GM18861 (cell line): Measurements from ENCODE around the gene DNMT3B.
"Not testable (repeated sequence)": the region's sequence is repeated elsewhere in the genome, so short reads cannot be mapped to it uniquely, and the experiment has no call there.

ENCODE experiments used
- ATAC-seq: cut with Tn5 transposase; IDR thresholded peaks from one replicate; pipeline ENCODE4 v1.9.1; 2021; ENCODE audit not compliant: unreplicated experiment

Gene DNMT3B

DNA sequence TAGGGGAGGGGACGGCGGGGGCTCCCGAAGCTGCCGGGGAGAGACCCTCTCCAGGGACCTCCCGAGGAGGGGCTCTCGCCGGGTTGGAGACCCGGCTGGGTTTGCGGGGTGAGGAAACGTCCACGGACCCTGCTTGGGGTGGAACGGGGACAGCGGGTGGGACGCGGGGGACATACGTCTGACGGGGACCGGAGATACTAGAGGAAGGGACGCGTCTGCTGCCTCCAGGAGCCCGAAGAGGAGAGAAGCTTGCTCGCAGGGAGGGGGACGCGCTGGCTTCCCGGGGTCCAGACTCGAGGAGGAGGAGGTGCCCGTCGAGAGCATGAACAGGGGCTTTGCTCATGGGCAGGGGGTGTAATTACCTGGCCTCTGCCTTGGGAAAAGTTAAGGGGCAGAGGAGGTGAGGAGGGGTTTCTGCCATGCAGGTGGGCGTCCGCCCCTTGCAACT, 593 bp downstream of the DNMT3B start:
- ATAC-seq, result no peak

DNA sequence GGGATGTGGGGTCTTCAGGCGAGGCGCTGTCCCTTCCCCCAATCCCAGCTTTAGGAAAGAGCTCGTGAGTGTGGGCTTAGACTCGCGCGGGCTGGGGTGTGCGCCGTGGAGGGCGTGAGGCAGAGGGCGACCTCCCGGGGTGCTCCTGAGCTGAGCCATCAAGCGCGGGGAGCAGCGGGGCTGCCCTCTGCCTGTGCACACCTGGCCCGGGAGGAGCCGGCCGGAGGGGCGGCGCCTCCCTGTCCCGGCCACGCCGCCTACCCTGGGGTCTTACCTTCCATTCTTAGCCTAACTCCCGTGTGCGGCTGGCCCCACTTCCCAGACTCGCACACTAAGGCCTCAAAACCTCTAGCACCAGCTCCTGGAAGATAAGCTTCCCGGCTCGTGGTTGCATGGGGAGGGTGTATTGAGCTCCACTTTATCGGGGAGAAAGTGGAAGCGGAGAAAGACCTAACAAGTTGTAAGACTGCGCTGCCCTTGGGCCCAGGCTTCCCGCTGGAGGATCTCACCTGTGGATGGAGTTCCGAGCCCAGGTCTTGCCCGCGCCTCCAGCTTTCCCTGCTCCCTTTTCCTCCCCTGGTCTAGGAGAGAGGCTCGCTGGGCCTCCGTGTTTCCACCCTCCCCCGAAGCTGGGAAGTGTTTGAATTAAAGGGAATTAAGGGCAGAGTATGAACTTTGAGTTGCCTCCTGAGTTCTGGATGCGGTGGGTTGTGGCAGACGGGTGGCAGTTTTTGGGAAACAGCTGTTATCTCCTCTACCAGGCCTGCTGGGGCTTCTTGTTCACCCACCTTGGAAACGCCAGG, 1.2 kb downstream of the DNMT3B start:
- ATAC-seq, result no peak

DNA sequence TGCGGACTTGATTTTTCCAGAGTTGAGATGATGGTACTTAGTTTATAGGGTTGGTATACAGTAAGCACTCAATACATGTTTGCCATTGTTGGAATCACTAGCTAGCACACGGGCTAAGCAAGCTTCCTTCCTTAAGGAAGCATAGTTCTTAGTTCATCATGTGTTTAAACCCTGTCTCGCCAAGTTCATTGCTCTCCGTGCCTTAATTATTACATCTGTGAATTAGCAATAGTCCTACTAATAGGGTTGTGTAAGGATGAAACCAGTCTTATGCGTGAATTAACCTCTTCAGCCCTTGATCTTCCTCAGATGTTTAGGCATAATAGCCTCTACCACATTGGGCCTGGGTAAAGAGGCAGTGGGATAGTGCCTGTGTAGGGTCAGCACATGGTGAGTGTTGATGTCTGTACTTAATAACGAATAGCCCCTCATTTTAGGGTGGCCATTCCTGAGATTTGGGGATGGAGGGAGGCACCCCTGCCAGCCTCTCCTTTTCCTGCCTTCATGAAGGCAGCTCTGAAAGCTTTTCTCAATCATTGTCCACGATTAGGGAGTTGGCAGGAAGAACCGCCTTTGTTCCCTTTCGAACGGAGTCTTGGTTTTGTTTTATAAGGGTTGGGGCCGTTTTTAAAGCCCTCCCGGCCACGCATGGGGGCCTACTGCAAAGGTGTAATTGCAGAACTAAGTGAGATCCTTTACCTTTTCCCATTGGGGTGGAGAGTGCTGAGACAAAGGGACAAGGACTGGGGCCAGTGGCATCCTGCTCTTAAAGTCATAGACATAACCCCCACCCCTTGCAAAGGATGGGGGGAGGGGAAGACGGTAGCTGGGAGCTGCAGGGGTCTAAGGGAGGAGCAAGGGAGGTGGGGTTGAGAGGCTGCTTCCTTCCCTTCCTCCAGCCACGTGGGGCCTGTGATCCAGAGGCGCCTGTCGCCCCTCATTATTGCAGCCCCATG, 2.1 kb downstream of the DNMT3B start:
- ATAC-seq, result no peak

DNA sequence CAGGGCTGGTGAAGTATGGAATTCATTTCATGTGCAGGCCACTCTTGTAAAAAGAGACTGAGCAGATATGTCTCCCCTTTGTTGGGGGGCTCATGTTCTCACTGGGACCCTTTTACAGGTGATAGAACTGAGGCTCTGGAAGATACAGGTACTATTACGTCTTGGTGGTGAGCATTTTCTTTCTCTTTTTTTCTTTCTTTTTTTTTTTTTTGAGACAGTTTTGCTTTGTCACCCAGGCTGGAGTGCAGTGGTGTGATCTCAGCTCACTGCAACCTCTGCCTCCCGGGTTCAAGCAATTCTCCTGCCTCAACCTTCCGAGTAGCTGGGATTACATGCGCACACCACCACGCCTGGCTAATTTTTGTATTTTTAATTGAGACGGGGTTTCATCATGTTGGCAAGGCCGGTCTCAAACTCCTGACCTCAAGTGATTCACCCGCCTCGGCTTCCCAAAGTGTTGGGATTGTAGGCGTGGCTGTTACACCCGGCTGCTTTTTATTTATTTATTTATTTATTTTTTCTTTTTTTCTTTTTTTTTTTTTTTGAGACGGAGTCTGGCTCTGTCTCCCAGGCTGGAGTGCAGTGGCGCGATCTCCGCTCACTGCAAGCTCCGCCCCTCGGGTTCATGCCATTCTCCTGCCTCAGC, 3.2 kb downstream of the DNMT3B start:
- not testable (repeated sequence) for ATAC-seq

DNA sequence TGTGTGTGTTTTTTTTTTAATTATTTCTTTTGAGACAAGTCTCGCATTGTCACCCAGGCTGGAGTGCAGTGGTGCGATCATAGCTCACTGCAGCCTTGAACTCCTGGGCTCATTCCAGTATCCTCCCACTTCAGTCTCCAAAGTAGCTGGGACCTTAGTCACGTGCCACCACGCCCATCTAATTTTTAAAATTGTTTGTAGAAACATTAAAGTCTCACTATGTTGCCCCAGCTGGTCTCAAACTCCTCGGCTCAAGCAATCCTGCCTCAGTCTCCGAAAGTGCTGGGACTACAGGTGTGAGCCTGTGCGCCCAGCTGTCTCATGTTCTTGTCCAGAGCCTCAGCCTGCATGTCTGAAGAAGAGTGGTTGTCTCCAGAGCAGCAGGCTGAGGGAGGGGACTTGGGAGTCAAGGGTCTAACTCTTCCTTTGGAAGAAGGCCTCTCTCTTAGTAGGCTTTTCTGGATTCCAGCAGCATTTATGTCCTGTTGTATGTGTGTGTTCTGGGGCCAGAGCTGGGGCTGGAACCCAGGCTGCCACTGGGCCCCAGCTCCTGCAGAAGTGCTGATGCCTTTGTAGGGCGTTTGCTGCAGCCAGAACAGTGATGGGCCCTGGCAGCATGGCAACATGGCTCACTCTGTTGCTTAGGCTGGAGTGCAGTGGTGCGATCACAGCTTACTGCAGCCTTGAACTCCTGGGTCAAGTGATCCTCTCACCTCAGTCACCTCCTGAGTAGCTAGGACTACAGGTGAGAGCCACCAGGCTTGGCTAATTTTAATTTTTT, 5.4 kb downstream of the DNMT3B start:
- no peak for ATAC-seq

DNA sequence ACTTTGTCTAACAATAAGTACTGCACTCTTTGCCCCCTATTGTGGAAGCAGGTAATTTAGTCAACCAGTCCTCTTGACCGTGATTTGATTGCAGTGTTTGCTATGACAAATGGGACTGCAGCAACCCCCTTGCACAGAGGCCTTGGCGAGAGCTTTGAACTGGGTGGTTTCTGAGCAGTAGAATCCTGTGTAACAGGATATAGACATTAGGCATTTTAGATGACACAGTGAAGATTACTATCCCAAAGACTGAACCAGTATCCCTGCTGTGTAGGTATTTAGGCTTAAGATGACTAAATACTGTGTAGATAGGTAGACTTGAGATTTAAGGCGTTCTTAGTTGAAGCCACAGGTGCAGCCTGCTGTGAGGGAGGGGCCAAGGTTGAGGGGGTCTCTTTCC, 9.9 kb downstream of the DNMT3B start:
- no peak for ATAC-seq

DNA sequence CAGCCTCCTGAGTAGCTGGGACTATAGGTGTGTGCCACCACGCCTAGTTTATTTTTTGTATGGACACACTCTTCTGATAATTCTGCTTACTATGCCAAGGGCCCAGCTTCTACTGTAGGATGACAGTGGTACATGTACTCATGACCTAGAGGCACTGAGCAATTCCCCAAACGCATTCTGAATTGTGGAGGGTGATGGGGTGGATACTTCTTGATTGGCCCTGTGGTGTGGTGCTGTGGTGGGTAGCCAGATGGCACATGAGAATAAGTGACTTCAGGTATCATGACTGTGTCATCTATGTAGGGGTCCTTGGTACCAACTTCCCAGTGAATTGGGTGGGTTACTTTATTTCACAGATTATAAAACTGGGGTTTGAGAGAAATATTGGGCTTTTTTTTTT, 11.0 kb downstream of the DNMT3B start:
- no peak for ATAC-seq

DNA sequence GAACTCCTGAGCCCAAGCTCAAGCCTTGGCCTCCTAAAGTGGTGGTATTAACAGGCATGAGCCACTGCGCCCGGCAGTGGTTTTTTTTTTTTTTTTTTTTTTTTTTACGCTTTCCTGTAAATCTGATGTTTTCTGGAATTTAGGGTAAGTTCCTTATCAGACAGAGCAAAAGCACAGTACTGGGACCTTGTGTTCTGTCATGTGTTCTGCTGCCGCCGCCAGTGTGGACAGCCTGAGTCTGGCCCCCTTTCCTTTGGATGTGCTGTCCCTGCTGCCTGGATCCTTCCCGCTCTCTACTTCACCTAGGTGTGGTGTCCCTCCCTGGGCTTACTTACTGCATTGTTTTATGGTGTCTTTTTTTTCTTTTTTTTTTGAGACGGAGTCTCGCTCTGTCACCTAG, 11.7 kb downstream of the DNMT3B start:
- ATAC-seq, result no peak

DNA sequence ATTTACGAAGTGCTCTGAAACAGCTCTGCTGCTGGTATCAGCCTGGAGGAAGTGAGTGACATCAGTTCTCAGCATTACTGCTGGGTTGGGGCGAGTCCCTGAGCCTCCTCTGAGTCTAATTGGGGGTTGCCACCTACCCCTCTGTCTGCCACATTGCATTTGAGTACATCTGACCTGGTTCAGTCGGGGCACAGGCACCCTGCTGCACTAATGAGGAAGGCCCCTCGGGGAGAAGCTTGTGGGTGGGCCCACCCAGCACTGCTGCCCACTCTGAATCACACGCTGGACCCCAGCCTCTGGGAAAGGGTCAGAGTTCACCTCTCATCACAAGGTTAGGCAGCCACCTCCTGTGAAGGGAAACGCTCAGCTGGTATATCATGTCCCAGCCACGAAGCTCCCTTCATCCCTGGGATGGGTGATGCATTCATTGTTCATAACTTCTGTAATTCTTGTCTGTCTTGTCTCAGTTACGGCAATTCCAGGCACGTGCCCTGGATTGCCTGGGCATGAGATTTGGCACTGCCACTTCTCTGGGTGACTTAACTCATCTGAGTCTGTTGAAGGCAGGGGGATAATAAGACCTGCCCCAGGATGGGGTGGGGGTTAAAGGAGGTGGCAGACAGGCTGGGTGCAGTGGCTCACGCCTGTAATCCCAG, 13.3 kb downstream of the DNMT3B start:
- no peak for ATAC-seq

DNA sequence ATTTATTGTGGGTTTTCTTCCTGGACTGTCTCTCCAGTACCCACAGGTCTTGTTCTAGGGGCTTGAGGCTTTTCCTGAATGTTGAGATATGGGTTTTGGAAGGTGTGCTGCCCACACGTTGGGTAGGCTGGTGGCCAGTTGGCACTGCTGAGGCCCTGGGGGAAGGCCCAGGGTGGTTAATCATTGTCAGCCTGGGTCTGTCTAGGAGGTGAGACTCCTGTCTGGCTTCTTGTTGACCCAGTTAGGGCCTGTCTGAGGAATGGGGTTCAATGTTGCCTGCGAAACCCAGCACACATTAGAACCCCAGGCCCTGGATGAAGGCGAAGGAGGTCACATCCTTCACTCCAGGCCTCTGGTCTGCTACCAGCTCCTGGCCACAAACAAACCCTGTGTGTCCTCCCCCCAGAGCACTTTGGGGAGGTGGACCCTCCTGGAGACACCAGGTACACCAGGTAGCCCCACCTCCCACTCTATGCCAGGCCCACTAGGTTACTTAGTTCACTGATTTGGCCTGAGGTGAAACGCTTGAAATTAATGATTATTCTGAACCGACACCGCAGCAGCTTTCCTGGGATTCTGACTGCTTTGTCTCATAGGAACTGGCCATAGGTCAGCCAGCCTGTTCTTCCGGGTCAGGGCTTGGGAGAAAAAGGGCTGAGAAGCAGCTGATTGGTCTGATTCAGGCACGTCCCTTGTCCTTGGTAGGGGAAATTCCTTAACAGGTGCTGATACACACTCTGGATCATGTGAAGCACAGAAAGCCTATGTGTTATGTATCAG, 15.2 kb downstream of the DNMT3B start:
- ATAC-seq, result no peak

DNA sequence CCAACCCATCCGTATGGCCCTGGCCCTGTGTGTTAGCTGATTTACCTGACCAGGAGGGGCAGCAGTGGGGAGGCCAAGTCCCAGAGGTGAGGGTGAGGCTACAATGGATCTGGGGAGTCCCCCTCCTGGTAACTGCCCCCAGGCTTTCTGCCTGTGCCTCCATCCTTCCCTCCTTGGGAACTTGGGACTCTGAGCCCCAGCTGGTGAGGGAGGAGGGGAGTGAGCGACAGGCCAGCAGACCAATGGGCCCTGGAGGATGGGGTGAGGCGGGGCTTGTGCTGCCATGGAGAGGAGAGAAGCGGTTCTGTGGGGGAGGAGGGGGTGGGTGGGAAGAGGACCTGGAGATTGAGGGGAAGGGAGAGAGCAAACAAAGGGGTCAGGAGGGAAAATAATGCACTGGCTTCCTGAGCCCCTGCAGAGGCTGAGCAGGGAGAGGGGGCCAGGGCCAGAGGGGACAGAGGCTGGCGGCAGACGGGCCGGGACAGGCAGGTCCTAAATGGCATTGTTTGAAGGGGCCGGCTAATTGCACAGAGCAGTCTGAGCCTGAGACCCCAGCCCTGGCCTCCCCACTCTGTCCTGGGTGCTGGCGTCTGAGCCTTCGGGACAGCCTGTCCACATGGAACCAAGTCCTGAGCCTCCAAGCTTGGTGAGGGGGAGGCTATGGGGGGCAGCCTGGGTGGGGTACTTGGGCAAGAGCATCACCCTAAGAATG, 17.5 kb downstream of the DNMT3B start:
- no peak for ATAC-seq

DNA sequence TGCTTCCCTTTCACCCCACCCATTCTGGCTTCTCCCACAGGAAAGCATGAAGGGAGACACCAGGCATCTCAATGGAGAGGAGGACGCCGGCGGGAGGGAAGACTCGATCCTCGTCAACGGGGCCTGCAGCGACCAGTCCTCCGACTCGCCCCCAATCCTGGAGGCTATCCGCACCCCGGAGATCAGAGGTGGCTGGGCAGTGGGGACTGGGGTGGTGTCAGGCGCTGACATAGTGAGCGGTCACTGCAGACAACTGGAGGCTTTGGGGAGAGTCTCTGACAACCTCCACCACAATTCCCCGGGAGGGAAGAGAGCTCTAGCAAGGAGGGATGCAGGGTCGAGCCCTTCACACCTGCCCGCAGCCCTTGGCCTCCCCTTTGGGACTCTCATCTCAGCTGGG, 18.1 kb downstream of the DNMT3B start:
- no peak for ATAC-seq

DNA sequence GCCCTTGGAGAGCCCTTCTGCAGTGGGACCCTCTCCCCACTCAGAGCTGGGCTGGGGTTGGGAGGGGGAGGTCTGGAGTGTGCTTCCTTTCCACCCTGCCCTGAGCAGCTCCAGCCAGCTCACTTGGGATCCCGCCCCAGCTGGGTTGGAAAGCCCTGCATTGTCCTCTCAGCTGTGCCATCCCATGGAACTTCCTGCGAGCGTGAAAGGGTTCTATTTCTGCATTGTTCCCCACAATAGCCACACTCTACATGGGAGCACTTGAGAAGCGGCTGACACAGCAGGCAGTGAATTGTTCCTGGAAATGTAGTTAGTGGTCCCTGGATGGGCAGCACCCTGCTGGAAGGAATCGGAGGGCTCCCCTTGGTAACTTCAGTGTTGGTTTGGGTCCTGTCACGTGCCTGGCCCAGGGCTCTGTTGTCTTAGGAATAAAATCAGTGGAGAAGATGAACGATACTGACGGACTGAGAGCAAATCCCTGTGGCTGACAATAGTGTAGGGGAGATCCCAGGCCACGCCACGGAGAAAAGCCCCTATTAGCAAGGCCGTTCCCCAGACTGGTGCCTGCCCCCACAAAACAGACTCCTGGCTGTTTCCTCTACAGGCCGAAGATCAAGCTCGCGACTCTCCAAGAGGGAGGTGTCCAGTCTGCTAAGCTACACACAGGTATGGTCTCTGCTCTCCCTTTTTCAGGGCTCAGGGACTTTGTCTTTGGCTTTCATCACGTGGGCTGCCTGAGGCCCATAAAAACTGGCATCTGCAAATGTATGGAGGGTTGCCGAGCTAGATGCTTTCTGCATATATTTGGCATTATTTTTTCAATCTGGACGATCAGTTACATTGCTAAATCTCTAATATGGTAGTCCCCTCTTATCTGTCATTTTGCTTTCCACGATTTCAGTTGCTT, 18.8 kb downstream of the DNMT3B start:
- no peak for ATAC-seq

DNA sequence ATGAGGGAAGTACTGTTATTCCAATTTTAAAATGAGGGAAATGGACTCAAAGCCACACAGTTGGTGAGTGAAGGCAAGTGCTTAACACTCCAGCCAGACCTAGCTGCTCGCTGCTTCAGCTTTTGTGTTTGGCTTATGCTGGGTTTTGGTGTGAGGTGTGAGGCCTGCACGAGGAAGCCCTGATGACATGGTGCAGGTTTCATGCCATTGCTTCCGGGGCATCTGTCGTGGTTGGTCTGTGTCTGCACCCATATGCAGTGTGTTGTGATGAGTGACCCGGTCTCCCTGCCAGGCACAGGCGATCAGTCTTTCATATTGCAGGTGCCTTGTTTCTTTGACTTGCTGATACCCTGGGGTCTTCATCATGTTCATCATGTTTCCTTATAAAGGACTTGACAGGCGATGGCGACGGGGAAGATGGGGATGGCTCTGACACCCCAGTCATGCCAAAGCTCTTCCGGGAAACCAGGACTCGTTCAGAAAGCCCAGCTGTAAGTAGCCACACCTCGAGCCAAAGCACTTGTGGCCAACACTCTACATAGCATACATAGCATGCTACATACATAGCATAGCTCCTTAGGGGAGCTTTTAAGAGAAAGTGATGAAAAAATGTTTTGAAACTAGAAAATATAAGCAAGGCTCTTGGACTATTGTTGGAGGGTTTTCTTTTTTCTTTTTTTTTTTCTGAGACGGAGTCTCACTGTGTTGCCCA, 22.3 kb downstream of the DNMT3B start:
- ATAC-seq, result no peak

DNA sequence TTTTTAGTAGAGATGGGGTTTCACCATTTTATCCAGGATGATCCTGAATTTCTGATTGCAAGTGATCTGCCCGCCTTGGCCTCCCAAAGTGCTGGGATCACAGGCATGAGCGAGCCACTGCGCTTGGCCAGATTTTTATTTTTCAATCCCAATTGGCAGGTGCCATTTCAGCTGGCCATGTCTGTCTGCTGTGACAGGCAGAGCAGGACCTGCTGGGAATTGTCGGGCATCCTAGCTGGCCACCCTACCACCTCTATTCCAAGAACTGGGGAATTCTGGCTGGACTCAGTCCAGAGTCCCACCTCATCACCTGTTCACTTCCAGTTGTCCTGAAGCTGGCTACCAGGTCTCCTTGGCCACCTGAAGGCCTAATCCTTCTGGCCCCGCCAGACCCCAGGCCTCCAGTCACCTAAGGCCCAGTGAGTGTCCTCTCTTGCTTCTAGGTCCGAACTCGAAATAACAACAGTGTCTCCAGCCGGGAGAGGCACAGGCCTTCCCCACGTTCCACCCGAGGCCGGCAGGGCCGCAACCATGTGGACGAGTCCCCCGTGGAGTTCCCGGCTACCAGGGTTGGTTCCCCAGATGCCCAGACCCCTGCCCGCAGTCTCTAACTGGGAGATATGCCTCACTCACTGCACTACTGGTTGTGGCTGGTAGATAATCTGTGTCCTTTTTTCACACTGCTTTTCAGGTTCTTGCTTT, 24.0 kb downstream of the DNMT3B start:
- ATAC-seq, result no peak

DNA sequence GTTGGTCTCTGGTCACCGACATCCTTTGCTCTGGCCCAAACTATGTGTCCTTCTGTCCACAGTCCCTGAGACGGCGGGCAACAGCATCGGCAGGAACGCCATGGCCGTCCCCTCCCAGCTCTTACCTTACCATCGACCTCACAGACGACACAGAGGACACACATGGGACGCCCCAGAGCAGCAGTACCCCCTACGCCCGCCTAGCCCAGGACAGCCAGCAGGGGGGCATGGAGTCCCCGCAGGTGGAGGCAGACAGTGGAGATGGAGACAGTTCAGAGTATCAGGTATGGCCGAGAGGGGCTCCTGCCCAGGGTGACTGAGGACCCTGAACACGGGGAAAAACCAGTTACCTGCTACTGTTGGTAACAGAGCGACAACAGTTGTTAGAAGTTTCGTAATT, 25.0 kb downstream of the DNMT3B start:
- no peak for ATAC-seq
